IMR-90 (cell line): Measurements from ENCODE around the gene DENND1A. TPM values are rescaled to one million over a fixed set of nuclear protein-coding genes. Genes with fewer than 3 reads are reported as not detected.

ENCODE experiments used
- ATAC-seq: fragments of 200-7000 bp; cut with Tn5 transposase; 2 replicates; pipeline ENCODE4 v1.9.1; 2020; ENCODE audit warnings: low read depth, mild to moderate bottlenecking, moderate library complexity
- BruUV-seq: library from RNA; stranded (reverse); fragments of 400-500 nt; replicated peaks from 2 replicates; lab custom pipeline; 2021; lab: Mats Ljungman, UMichigan
- CTCF ChIA-PET: fragments of 300-600 bp; formaldehyde crosslinking; extraction: SDS; loops from one replicate; lab custom pipeline; 2021; ENCODE audit warnings: antibody characterized with exemption; lab: Yijun Ruan, JAX
- POLR2A ChIA-PET: fragments of 300-600 bp; sonication (Branson Sonifier 250); formaldehyde crosslinking; loops from one replicate; lab custom pipeline; 2022; ENCODE audit warnings: antibody characterized with exemption; ENCODE audit not compliant: unreplicated experiment; lab: Charles Lee
- DNase-seq: peaks from one replicate; pipeline ENCODE4 v3.0.0; 2013
- H2AFZ ChIP-seq: replicated peaks from 2 replicates; pipeline ENCODE3; 2013; ENCODE audit warnings: low read length, mild to moderate bottlenecking; ENCODE audit not compliant: poor library complexity
- H2AK5ac ChIP-seq: 2 replicates; pipeline ENCODE4 v1.6.1; 2013; ENCODE audit warnings: low read depth, low read length, inconsistent platforms
- H2AK9ac ChIP-seq: replicated peaks from 2 replicates; pipeline ENCODE3; 2013; ENCODE audit warnings: mild to moderate bottlenecking, low read depth, low read length, moderate library complexity; ENCODE audit not compliant: poor library complexity
- H2BK120ac ChIP-seq: 2 replicates; pipeline ENCODE4 v1.6.1; 2013; ENCODE audit warnings: low read depth, low read length, inconsistent platforms
- H2BK15ac ChIP-seq: 3 replicates; pipeline ENCODE4 v1.6.1; 2013; ENCODE audit warnings: low read depth, low read length, inconsistent platforms
- H2BK20ac ChIP-seq: 2 replicates; pipeline ENCODE4 v1.6.1; 2013; ENCODE audit warnings: low read depth, mild to moderate bottlenecking, inconsistent platforms, low read length, moderate library complexity
- H2BK5ac ChIP-seq: 2 replicates; pipeline ENCODE4 v1.6.1; 2013; ENCODE audit warnings: mild to moderate bottlenecking, low read depth, low read length, inconsistent platforms; ENCODE audit not compliant: poor library complexity, severe bottlenecking
- H3K14ac ChIP-seq: replicated peaks from 2 replicates; pipeline ENCODE4 v1.6.1; 2013; ENCODE audit warnings: low read depth, low read length, inconsistent platforms
- H3K18ac ChIP-seq: 2 replicates; pipeline ENCODE4 v1.6.1; 2013; ENCODE audit warnings: low read depth, low read length, control low read depth
- H3K23ac ChIP-seq: 2 replicates; pipeline ENCODE4 v1.6.1; 2013; ENCODE audit warnings: low read depth, low read length, inconsistent platforms
- H3K27ac ChIP-seq: 2 replicates; pipeline ENCODE4 v1.5.1; 2013; ENCODE audit warnings: mild to moderate bottlenecking, control low read depth, low read length; ENCODE audit not compliant: insufficient read depth
- H3K27me3 ChIP-seq: 2 replicates; pipeline ENCODE4 v1.6.1; 2013; ENCODE audit warnings: low read length; ENCODE audit not compliant: control insufficient read depth, insufficient read depth
- H3K36me3 ChIP-seq: 2 replicates; pipeline ENCODE4 v1.6.1; 2013; ENCODE audit warnings: low read length, mixed read lengths; ENCODE audit not compliant: control insufficient read depth, insufficient read depth
- H3K4ac ChIP-seq: 2 replicates; pipeline ENCODE4 v1.6.1; 2013; ENCODE audit warnings: low read depth, low read length, inconsistent platforms
- H3K4me1 ChIP-seq: 2 replicates; pipeline ENCODE4 v1.6.1; 2013; ENCODE audit warnings: low read length, mixed read lengths; ENCODE audit not compliant: control insufficient read depth, insufficient read depth
- H3K4me2 ChIP-seq: 2 replicates; pipeline ENCODE4 v1.6.1; 2013; ENCODE audit warnings: low read depth, mild to moderate bottlenecking, control low read depth, low read length, moderate library complexity
- H3K4me3 ChIP-seq: 2 replicates; pipeline ENCODE4 v1.5.1; 2013; ENCODE audit warnings: low read depth, mild to moderate bottlenecking, control low read depth, low read length, moderate library complexity; ENCODE audit not compliant: insufficient read depth
- H3K56ac ChIP-seq: 2 replicates; pipeline ENCODE4 v1.6.1; 2013; ENCODE audit warnings: low read length, inconsistent platforms; ENCODE audit not compliant: insufficient read depth; ENCODE audit errors: extremely low read depth
- H3K79me1 ChIP-seq, 2 experiments: 2 replicates each; pipeline ENCODE4 v1.6.1; 2013; ENCODE audit warnings: low read length in 2 of 2, inconsistent platforms in 1 of 2, low read depth in 1 of 2
- H3K9ac ChIP-seq: 2 replicates; pipeline ENCODE4 v1.6.1; 2013; ENCODE audit warnings: low read depth, low read length, control low read depth
- H3K9me1 ChIP-seq: 2 replicates; pipeline ENCODE4 v1.6.1; 2013; ENCODE audit warnings: low read length, inconsistent platforms; ENCODE audit not compliant: insufficient read depth
- H3K9me3 ChIP-seq: 2 replicates; pipeline ENCODE4 v1.6.1; 2013; ENCODE audit warnings: low read length; ENCODE audit not compliant: control insufficient read depth, insufficient read depth
- H4K20me1 ChIP-seq: 2 replicates; pipeline ENCODE4 v1.6.1; 2013; ENCODE audit warnings: low read length, inconsistent platforms; ENCODE audit not compliant: insufficient read depth
- H4K5ac ChIP-seq: 2 replicates; pipeline ENCODE4 v1.6.1; 2013; ENCODE audit warnings: mild to moderate bottlenecking, low read depth, low read length, control low read depth
- H4K8ac ChIP-seq, 2 experiments: 2 replicates each; pipeline ENCODE4 v1.6.1; 2013; ENCODE audit warnings: low read depth in 2 of 2, low read length in 2 of 2, control low read depth in 1 of 2, inconsistent platforms in 1 of 2
- H4K91ac ChIP-seq: 2 replicates; pipeline ENCODE4 v1.6.1; 2013; ENCODE audit warnings: low read depth, low read length, inconsistent platforms; ENCODE audit not compliant: insufficient read depth
- BHLHE40 ChIP-seq: fragments of 150-350 bp; IDR thresholded peaks from 2 replicates; pipeline ENCODE4 v1.6.1; 2016; ENCODE audit warnings: mild to moderate bottlenecking, low read depth, low read length
- CHD1 ChIP-seq: IDR thresholded peaks from 2 replicates; pipeline ENCODE4 v1.6.1; 2012; ENCODE audit warnings: low read depth, low read length, improper control_type of control experiment
- CTCF ChIP-seq: conservative IDR thresholded peaks from 2 replicates; pipeline ENCODE4 v1.5.1; 2012; ENCODE audit warnings: mild to moderate bottlenecking, low read depth, low read length, improper control_type of control experiment
- ELK1 ChIP-seq: fragments of 150-350 bp; IDR thresholded peaks from 2 replicates; pipeline ENCODE4 v1.6.1; 2016; ENCODE audit warnings: low read depth, mild to moderate bottlenecking, low read length, moderate library complexity, borderline replicate concordance
- FOS ChIP-seq: fragments of 150-350 bp; IDR thresholded peaks from 2 replicates; pipeline ENCODE4 v1.6.1; 2016; ENCODE audit warnings: low read depth, low read length
- MXI1 ChIP-seq: IDR thresholded peaks from 2 replicates; pipeline ENCODE4 v1.6.1; 2012; ENCODE audit warnings: low read depth, mild to moderate bottlenecking, low read length, moderate library complexity, borderline replicate concordance
- NFE2L2 ChIP-seq: fragments of 150-350 bp; IDR thresholded peaks from 2 replicates; pipeline ENCODE4 v1.6.1; 2016; ENCODE audit warnings: low read depth, mild to moderate bottlenecking, low read length
- POLR2A ChIP-seq: IDR thresholded peaks from 2 replicates; pipeline ENCODE4 v1.6.1; 2012; ENCODE audit warnings: mild to moderate bottlenecking, low read depth, low read length
- RAD21 ChIP-seq: IDR thresholded peaks from 2 replicates; pipeline ENCODE4 v1.6.1; 2012; ENCODE audit warnings: low read length, improper control_type of control experiment
- RCOR1 ChIP-seq: IDR thresholded peaks from 2 replicates; pipeline ENCODE4 v1.6.1; 2012; ENCODE audit warnings: mild to moderate bottlenecking, low read length, improper control_type of control experiment; ENCODE audit not compliant: insufficient replicate concordance
- WGBS, 2 experiments: methylation state at CpG; one replicate each; pipeline versions ENCODE4 v1.1.5 to v1.1.7; 2013; ENCODE audit warnings: missing lambda C conversion rate in 2 of 2; ENCODE audit not compliant: insufficient read length in 1 of 2; ENCODE audit errors: extremely low coverage in 2 of 2; 5-methylcytosine and 5-hydroxymethylcytosine counted together
- dilution Hi-C: fragments of 300-500 bp; cut with HindIII; formaldehyde crosslinking; loops from one replicate; pipeline ENCODE4 v1.14.3; 2018; ENCODE audit warnings: low sequenced_read_pairs; ENCODE audit not compliant: unreplicated experiment
- in situ Hi-C: fragments of 300-500 bp; cut with MboI; formaldehyde crosslinking; loops from 3 replicates; pipeline ENCODE4 v1.14.3; 2019; ENCODE audit warnings: low sequenced_read_pairs, inconsistent platforms, mixed read lengths
- intact Hi-C: fragments of 100-400 bp; cut with micrococcal nuclease; formaldehyde crosslinking; loops from 2 replicates; pipeline ENCODE4 v1.10.0; 2022
- polyA plus RNA-seq, 3 experiments: library from polyadenylated mRNA; depleted of rRNA; stranded (reverse); fragments of >200 nt; gene quantifications; 2 replicates each; pipeline ENCODE4 v1.2.3, GENCODE V29; 2012; ENCODE audit warnings: low replicate concordance in 1 of 3
- total RNA-seq: library from RNA; depleted of rRNA; stranded (reverse); fragments of >200 nt; gene quantifications from 2 replicates; pipeline ENCODE4 v1.2.3, GENCODE V29; 2012

Gene DENND1A
- total and polyA plus RNA-seq, 2 of the 4 experiments (the other 2 are of a cell fraction): 21.4 to 27.6 TPM

- Histone ChIP-seq H2BK120ac (no peak overlapping the region), H4K20me1 (no peaks in the 10 kb centered on the region), H2BK15ac (no peak overlapping the region), H2AFZ (no peak overlapping the region), H3K18ac (no peak overlapping the region), H3K4ac (no peak overlapping the region), H4K5ac (no peak overlapping the region), H3K9ac (no peak overlapping the region), H4K91ac (no peak overlapping the region), H3K23ac (no peak overlapping the region), H3K4me1 (no peaks in the 10 kb centered on the region), H3K36me3 (no peaks in the 10 kb centered on the region), H3K14ac (no peak overlapping the region), H2BK20ac (no peak overlapping the region), H3K79me1 (no peaks in the 10 kb centered on the region), H3K9me1 (peaks cover 8% of the 10 kb centered on the region; the same call in 1 of the 2 replicates), H3K4me2 (no peak overlapping the region), H4K8ac (no peak overlapping the region), H3K56ac (no peak overlapping the region), H3K4me3 (no peak overlapping the region), H3K27ac (no peak overlapping the region), H3K9me3 (no peaks in the 10 kb centered on the region), H2AK5ac (no peak overlapping the region), H2BK5ac (no peak overlapping the region), H3K27me3 (no peaks in the 10 kb centered on the region), H2AK9ac (no peak overlapping the region)
- dilution Hi-C loops (no loop called here), intact Hi-C loops (no loop called here), in situ Hi-C loops (no loop called here)
- CTCF ChIA-PET: interaction anchor here (1.7 kb wide), 1 partner anchor 15 kb away, joined by 3 read pairs; no protein-coding TSS in a partner anchor
- no peak for TF ChIP-seq NFE2L2
- no peak for TF ChIP-seq POLR2A
- TF ChIP-seq FOS: no peak
- no peak for TF ChIP-seq CHD1
- TF ChIP-seq ELK1: no peak
- no peak for TF ChIP-seq CTCF
- TF ChIP-seq BHLHE40: no peak
- no peak for TF ChIP-seq MXI1
- TF ChIP-seq RAD21: no peak
- TF ChIP-seq RCOR1: no peak
- WGBS, 2 experiments: no CpG with 5 or more reads among the region's 3 CpGs
- DNase-seq (no peak), ATAC-seq (no peak)
- POLR2A ChIA-PET: no interaction called here
- no TSS peak for BruUV-seq
Observed at GRCh38 chr9:123604861-123605260, 325.1 kb downstream of the DENND1A start.
